K562 (cell line): Measurements from ENCODE around the gene MAP3K7.

Experiments
- MCM7 ChIP-seq, 2 experiments: fragments of 450-650 bp; IDR thresholded peaks; 2 replicates each; pipeline ENCODE4 v1.6.1; 2016 to 2018
- POLR2A ChIP-seq: fragments of 450-650 bp; conservative IDR thresholded peaks from 2 replicates; pipeline ENCODE4 v1.6.1; 2016
- SMC3 ChIP-seq: conservative IDR thresholded peaks from 2 replicates; pipeline ENCODE4 v1.6.1; 2011; ENCODE audit warnings: low read depth, low read length, improper control_type of control experiment; ENCODE audit not compliant: insufficient read depth
- TCF7L2 ChIP-seq: fragments of 150-350 bp; IDR thresholded peaks from 2 replicates; pipeline ENCODE4 v1.6.1; 2016; ENCODE audit warnings: low read depth, mild to moderate bottlenecking, low read length, moderate library complexity
- ZNF143 ChIP-seq: sonication (generic); formaldehyde crosslinking; IDR thresholded peaks from 2 replicates; pipeline ENCODE4 v1.9.0; 2022; ENCODE audit warnings: mild to moderate bottlenecking, missing genetic modification reagents
- TF ChIP-seq, protein P1 (sequence below), 3 experiments: IDR thresholded peaks in 2 of 3; conservative IDR thresholded peaks in 1 of 3; 2 replicates each; pipeline ENCODE4 v1.5.1; 2011 to 2012; ENCODE audit warnings: low read length in 3 of 3, mild to moderate bottlenecking in 3 of 3, control low read depth in 2 of 3, improper control_type of control experiment in 1 of 3, inconsistent platforms in 1 of 3, low read depth in 1 of 3, mixed read lengths in 1 of 3, moderate library complexity in 1 of 3; ENCODE audit not compliant: insufficient read depth in 2 of 3
- TF ChIP-seq, protein P2 (sequence below): fragments of 250-450 bp; sonication (Bioruptor Pico); IDR thresholded peaks from 2 replicates; pipeline ENCODE4 v1.5.0; 2021; ENCODE audit warnings: mild to moderate bottlenecking, borderline replicate concordance

DNA sequence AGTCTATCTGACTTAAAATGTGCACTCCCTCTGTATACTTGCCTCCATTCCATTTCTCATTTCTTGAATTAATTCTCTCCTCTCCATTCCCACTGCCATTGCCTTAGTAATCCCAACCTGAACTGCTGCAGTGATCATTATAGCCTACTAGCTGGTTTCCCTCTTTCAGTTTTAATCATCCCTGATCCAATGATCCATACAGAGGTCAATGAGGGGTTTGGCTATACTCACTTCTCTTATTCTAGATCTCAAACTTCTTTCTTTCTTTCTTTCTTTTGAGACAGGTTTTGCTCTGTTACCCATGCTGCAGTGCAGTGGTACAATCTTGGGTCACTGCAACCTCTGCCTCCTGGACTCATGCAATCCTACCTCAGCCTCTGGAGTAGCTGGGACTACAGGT, 17.6 kb downstream of the MAP3K7 start:
- TF ChIP-seq SMC3 = no peak
- TF ChIP-seq, protein P1, sequence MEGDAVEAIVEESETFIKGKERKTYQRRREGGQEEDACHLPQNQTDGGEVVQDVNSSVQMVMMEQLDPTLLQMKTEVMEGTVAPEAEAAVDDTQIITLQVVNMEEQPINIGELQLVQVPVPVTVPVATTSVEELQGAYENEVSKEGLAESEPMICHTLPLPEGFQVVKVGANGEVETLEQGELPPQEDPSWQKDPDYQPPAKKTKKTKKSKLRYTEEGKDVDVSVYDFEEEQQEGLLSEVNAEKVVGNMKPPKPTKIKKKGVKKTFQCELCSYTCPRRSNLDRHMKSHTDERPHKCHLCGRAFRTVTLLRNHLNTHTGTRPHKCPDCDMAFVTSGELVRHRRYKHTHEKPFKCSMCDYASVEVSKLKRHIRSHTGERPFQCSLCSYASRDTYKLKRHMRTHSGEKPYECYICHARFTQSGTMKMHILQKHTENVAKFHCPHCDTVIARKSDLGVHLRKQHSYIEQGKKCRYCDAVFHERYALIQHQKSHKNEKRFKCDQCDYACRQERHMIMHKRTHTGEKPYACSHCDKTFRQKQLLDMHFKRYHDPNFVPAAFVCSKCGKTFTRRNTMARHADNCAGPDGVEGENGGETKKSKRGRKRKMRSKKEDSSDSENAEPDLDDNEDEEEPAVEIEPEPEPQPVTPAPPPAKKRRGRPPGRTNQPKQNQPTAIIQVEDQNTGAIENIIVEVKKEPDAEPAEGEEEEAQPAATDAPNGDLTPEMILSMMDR (IDR thresholded peaks at IDR 0.05 in 2 of 3, conservative IDR thresholded peaks at IDR 0.05 in 1 of 3; ENCODE audit: insufficient read depth in 2 of 3, low read depth in 1 of 3, low read length in 3 of 3) = no peak
- TF ChIP-seq, protein P2, sequence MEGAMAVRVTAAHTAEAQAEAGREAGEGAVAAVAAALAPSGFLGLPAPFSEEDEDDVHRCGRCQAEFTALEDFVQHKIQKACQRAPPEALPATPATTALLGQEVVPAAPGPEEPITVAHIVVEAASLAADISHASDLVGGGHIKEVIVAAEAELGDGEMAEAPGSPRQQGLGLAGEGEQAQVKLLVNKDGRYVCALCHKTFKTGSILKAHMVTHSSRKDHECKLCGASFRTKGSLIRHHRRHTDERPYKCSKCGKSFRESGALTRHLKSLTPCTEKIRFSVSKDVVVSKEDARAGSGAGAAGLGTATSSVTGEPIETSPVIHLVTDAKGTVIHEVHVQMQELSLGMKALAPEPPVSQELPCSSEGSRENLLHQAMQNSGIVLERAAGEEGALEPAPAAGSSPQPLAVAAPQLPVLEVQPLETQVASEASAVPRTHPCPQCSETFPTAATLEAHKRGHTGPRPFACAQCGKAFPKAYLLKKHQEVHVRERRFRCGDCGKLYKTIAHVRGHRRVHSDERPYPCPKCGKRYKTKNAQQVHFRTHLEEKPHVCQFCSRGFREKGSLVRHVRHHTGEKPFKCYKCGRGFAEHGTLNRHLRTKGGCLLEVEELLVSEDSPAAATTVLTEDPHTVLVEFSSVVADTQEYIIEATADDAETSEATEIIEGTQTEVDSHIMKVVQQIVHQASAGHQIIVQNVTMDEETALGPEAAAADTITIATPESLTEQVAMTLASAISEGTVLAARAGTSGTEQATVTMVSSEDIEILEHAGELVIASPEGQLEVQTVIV (CRISPR knock-in tag) = no peak
- TF ChIP-seq TCF7L2 = no peak
- no peak for TF ChIP-seq ZNF143 (CRISPR knock-in tag)
- TF ChIP-seq MCM7 (IDR thresholded peaks at IDR 0.05) = no peak
- no peak for TF ChIP-seq POLR2A
